Loucy (cell line): ENCODE results near the gene ITPKA.

Source experiments
- H2AFZ ChIP-seq: fragments of 200-600 bp; sonication (generic); 2 replicates; pipeline ENCODE4 v1.6.0; 2016; ENCODE audit warnings: antibody characterized with exemption, mild to moderate bottlenecking, low read length, moderate library complexity
- H3F3A ChIP-seq: fragments of 200-600 bp; 2 replicates; pipeline ENCODE4 v1.6.0; 2016; ENCODE audit warnings: antibody characterized with exemption, low read depth, mild to moderate bottlenecking
- H3K27me3 ChIP-seq: fragments of 200-600 bp; sonication (generic); 2 replicates; pipeline ENCODE4 v1.6.1; 2014; ENCODE audit warnings: low read length, mild to moderate bottlenecking; ENCODE audit not compliant: insufficient read depth, poor library complexity, severe bottlenecking
- H3K36me3 ChIP-seq: fragments of 200-600 bp; sonication (generic); 2 replicates; pipeline ENCODE4 v1.6.1; 2016; ENCODE audit warnings: low read length; ENCODE audit not compliant: insufficient read depth
- H3K4me1 ChIP-seq: fragments of 200-600 bp; sonication (generic); 2 replicates; pipeline ENCODE4 v1.5.1; 2014; ENCODE audit warnings: low read length, mild to moderate bottlenecking; ENCODE audit not compliant: insufficient read depth, poor library complexity, severe bottlenecking
- H3K4me2 ChIP-seq: fragments of 200-600 bp; sonication (generic); 2 replicates; pipeline ENCODE4 v1.6.0; 2014; ENCODE audit warnings: antibody characterized with exemption, low read length, low read depth, mild to moderate bottlenecking; ENCODE audit not compliant: poor library complexity, severe bottlenecking
- H3K4me3 ChIP-seq: fragments of 200-600 bp; sonication (generic); 2 replicates; pipeline ENCODE4 v1.5.1; 2014; ENCODE audit warnings: low read length, mild to moderate bottlenecking, mixed read lengths; ENCODE audit not compliant: poor library complexity, severe bottlenecking
- H3K79me2 ChIP-seq: fragments of 200-600 bp; sonication (generic); 2 replicates; pipeline ENCODE4 v1.6.1; 2014; ENCODE audit warnings: low read length; ENCODE audit not compliant: insufficient read depth
- H3K9ac ChIP-seq: fragments of 200-600 bp; sonication (generic); 2 replicates; pipeline ENCODE4 v1.6.0; 2014; ENCODE audit warnings: mild to moderate bottlenecking, low read depth, low read length, moderate library complexity; ENCODE audit not compliant: poor library complexity, severe bottlenecking
- H3K9me2 ChIP-seq: fragments of 200-600 bp; sonication (generic); replicated peaks from 2 replicates; pipeline ENCODE4 v1.6.1; 2016; ENCODE audit warnings: low read depth, low read length, mixed read lengths
- H3K9me3 ChIP-seq: fragments of 200-600 bp; sonication (generic); 2 replicates; pipeline ENCODE4 v1.6.1; 2014; ENCODE audit warnings: mild to moderate bottlenecking, antibody characterized with exemption, low read length, low read depth; ENCODE audit not compliant: insufficient read depth
- H4K20me1 ChIP-seq: fragments of 200-600 bp; sonication (generic); 2 replicates; pipeline ENCODE4 v1.6.0; 2014; ENCODE audit warnings: antibody characterized with exemption, low read length, mild to moderate bottlenecking; ENCODE audit not compliant: insufficient read depth, poor library complexity, severe bottlenecking
- CTCF ChIP-seq: fragments of 200-600 bp; sonication (generic); conservative IDR thresholded peaks from 2 replicates; pipeline ENCODE4 v1.5.1; 2014; ENCODE audit warnings: mild to moderate bottlenecking, antibody characterized with exemption, low read length
- EZH2phosphoT487 ChIP-seq: fragments of 200-600 bp; IDR thresholded peaks from 2 replicates; pipeline ENCODE4 v1.6.1; 2018; ENCODE audit warnings: antibody characterized with exemption, mild to moderate bottlenecking, moderate library complexity, borderline replicate concordance

Gene ITPKA

GRCh38 chr15:41507820-41508290, 14.2 kb downstream of the ITPKA start:
- H3K27me3 ChIP-seq, result no peaks in the 10 kb centered on the region
- TF ChIP-seq CTCF (no peak), EZH2phosphoT487 (no peak)

GRCh38 chr15:41510728-41511127, 17.1 kb downstream of the ITPKA start:
- H3K4me2 ChIP-seq, result no peak overlapping the region
- no peaks in the 10 kb centered on the region for H3F3A ChIP-seq
- no peaks in the 10 kb centered on the region for H3K27me3 ChIP-seq
- H3K36me3 ChIP-seq, result no peaks in the 10 kb centered on the region
- H3K79me2 ChIP-seq, result no peaks in the 10 kb centered on the region; the same call in 1 of the 2 replicates
- no peak overlapping the region for H3K9ac ChIP-seq
- no peak overlapping the region for H3K4me3 ChIP-seq
- no peaks in the 10 kb centered on the region for H3K9me2 ChIP-seq
- peaks cover 6% of the 10 kb centered on the region for H3K4me1 ChIP-seq
- no peaks in the 10 kb centered on the region for H3K9me3 ChIP-seq
- no peak overlapping the region for H2AFZ ChIP-seq
- TF ChIP-seq CTCF (no peak), EZH2phosphoT487 (no peak)
- no peaks in the 10 kb centered on the region for H4K20me1 ChIP-seq

More at GRCh38 chr15:41507820-41508290, 14.2 kb downstream of the ITPKA start:
- Histone ChIP-seq H3K4me3 (no peak overlapping the region), H4K20me1 (no peaks in the 10 kb centered on the region), H3K9ac (no peak overlapping the region), H3K9me3 (no peaks in the 10 kb centered on the region), H3K79me2 (no peaks in the 10 kb centered on the region; the same call in 1 of the 2 replicates), H3K36me3 (no peaks in the 10 kb centered on the region), H3K9me2 (no peaks in the 10 kb centered on the region), H2AFZ (no peak overlapping the region), H3K4me1 (peaks cover 10% of the 10 kb centered on the region), H3K4me2 (no peak overlapping the region), H3F3A (no peaks in the 10 kb centered on the region)

GRCh38 chr15:41511331-41511898, 17.7 kb downstream of the ITPKA start:
- Histone ChIP-seq H4K20me1 (no peaks in the 10 kb centered on the region), H3K9ac (no peak overlapping the region), H2AFZ (no peak overlapping the region), H3K36me3 (no peaks in the 10 kb centered on the region), H3K4me2 (no peak overlapping the region), H3K9me2 (no peaks in the 10 kb centered on the region), H3K9me3 (no peaks in the 10 kb centered on the region), H3K27me3 (no peaks in the 10 kb centered on the region), H3F3A (no peaks in the 10 kb centered on the region), H3K4me3 (no peak overlapping the region), H3K79me2 (no peaks in the 10 kb centered on the region; the same call in 1 of the 2 replicates), H3K4me1 (peaks cover 6% of the 10 kb centered on the region)
- TF ChIP-seq CTCF (no peak), EZH2phosphoT487 (no peak)
